Measurements from ENCODE around the gene ARPP19. TPM values are rescaled to one million over a fixed set of nuclear protein-coding genes. Genes with fewer than 3 reads are reported as not detected.
"Not testable (repeated sequence)": the region's sequence is repeated elsewhere in the genome, so short reads cannot be mapped to it uniquely, and the experiment has no call there.

Gene ARPP19
- polyA plus RNA-seq, 6 donors from 2014 or later, result 48.6 to 73.3 (median 54.2) TPM

GRCh38 chr15:52518487-52519371 is 50.1 kb downstream of the ARPP19 start:
- ATAC-seq (ENCODE audit: low read depth in 2 of 2) (no peak), DNase-seq (no peak)
- Mint-ChIP-seq H3K4me1 (peaks cover 33 to 42% (median 38%) of the 10 kb centered on the region in 3 donors), H3K36me3 (no peaks in the 10 kb centered on the region), H3K4me3 (no peak overlapping the region), H3K9me3 (no peaks in the 10 kb centered on the region), H3K27me3 (no peaks in the 10 kb centered on the region), H3K27ac (peak overlapping the region in 4 of 6 donors; percentile 1 to 33 (median 8))

- no peaks in the 10 kb centered on the region for H3K27me3 Mint-ChIP-seq
- DNase-seq (no peak), ATAC-seq (ENCODE audit: low read depth in 2 of 2) (no peak)
- peaks cover 23 to 33% (median 28%) of the 10 kb centered on the region in 3 donors for H3K4me1 Mint-ChIP-seq
- H3K27ac Mint-ChIP-seq, result no peak overlapping the region
- H3K36me3 Mint-ChIP-seq, result no peaks in the 10 kb centered on the region
- H3K4me3 Mint-ChIP-seq, result no peak overlapping the region
- H3K9me3 Mint-ChIP-seq, result no peaks in the 10 kb centered on the region
Measured at GRCh38 chr15:52517014-52517413, 51.8 kb downstream of the ARPP19 start.

DNA sequence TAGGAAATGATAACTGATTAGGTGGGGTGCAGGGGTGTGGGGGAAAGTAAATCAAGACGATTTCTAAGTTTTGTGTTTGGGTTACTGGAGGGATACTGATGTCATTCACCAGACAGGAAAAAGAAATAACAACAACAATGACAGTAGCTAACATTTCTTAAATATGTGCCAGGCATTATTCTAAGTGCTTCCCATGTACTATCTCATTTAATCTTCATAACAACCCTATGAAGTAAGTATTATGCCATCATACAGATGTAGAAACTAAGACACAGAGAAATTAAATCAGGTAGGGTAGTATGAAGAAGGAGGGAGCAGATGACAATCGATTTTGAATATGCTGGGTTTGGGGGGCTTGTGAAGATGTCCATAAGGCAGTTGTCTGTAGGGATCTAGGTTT is 53.5 kb downstream of the ARPP19 start:
- no peaks in the 10 kb centered on the region for H3K9me3 Mint-ChIP-seq
- DNase-seq (no peak), ATAC-seq (ENCODE audit: low read depth in 2 of 2) (no peak)
- H3K27me3 Mint-ChIP-seq, result no peaks in the 10 kb centered on the region
- peaks cover 14 to 35% (median 29%) of the 10 kb centered on the region in 3 donors for H3K4me1 Mint-ChIP-seq
- no peak overlapping the region for H3K4me3 Mint-ChIP-seq
- no peak overlapping the region for H3K27ac Mint-ChIP-seq
- H3K36me3 Mint-ChIP-seq, result no peaks in the 10 kb centered on the region

- DNase-seq, result no peak
- Mint-ChIP-seq H3K4me1 (peaks cover 13 to 35% (median 29%) of the 10 kb centered on the region in 3 donors), H3K27ac (no peak overlapping the region), H3K27me3 (no peaks in the 10 kb centered on the region), H3K36me3 (no peaks in the 10 kb centered on the region), H3K4me3 (no peak overlapping the region), H3K9me3 (no peaks in the 10 kb centered on the region)
- no peak for ATAC-seq (ENCODE audit: low read depth in 2 of 2)
Measured at GRCh38 chr15:52514482-52514881, 54.3 kb downstream of the ARPP19 start.

GRCh38 chr15:52512869-52513268 is 56.0 kb downstream of the ARPP19 start:
- DNase-seq; H3K27ac Mint-ChIP-seq; H3K9me3 Mint-ChIP-seq; ATAC-seq (ENCODE audit: low read depth in 2 of 2); H3K27me3 Mint-ChIP-seq; H3K36me3 Mint-ChIP-seq: not testable (repeated sequence)
- peak overlapping the region in 1 of 8 donors; percentile 31 for H3K4me3 Mint-ChIP-seq
- peaks cover 20 to 40% (median 31%) of the 10 kb centered on the region in 3 donors for H3K4me1 Mint-ChIP-seq

- H3K27me3 Mint-ChIP-seq, result no peaks in the 10 kb centered on the region
- DNase-seq, result no peak
- no peaks in the 10 kb centered on the region for H3K9me3 Mint-ChIP-seq
- peak overlapping the region in 1 of 6 donors; percentile 38 for H3K27ac Mint-ChIP-seq
- ATAC-seq (ENCODE audit: low read depth in 2 of 2), result no peak
- H3K36me3 Mint-ChIP-seq, result no peaks in the 10 kb centered on the region
- peaks cover 27 to 47% (median 40%) of the 10 kb centered on the region in 3 donors for H3K4me1 Mint-ChIP-seq
- peak overlapping the region in 1 of 8 donors; percentile 3 for H3K4me3 Mint-ChIP-seq
Measured at GRCh38 chr15:52511084-52511483, 57.7 kb downstream of the ARPP19 start.

DNA sequence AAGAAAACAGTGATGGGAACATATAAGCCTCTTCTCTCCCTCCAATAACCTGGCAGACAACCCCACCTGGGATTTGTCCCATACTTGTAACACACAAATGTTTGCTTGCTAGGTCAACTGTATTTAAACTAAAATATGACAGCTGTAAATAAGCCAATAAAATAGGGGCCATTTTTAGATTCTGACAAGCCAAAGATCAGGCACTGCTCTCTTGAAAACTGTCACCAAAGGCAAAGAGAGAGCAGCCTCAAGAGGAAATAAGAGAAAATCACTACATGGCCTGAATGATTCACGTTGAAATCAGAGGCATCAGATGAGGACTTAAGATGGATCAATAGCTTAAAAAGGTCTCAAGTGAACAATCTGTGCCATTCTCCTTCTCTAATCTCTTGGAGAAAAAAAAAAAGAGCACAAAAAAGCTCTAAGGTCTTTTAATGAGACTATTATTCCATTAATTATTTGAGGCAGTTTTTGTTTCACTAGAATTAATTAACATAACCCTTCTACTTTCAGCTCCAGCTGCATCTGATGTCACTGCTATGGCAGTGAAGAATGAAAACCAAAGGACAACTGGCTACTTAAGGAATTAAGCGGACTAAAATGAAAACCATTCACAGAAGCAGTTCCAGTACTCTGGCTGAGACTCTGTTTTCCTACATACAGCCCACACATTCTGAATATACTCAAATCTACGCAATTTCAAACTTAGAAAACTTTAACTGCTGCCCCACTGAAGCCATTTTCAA is 59.2 kb downstream of the ARPP19 start:
- Mint-ChIP-seq H3K4me1 (peaks cover 31 to 54% (median 52%) of the 10 kb centered on the region in 3 donors), H3K4me3 (no peak overlapping the region), H3K9me3 (no peaks in the 10 kb centered on the region), H3K27ac (no peak overlapping the region), H3K27me3 (no peaks in the 10 kb centered on the region), H3K36me3 (no peaks in the 10 kb centered on the region)
- DNase-seq, result no peak
- no peak for ATAC-seq (ENCODE audit: low read depth in 2 of 2)

DNA sequence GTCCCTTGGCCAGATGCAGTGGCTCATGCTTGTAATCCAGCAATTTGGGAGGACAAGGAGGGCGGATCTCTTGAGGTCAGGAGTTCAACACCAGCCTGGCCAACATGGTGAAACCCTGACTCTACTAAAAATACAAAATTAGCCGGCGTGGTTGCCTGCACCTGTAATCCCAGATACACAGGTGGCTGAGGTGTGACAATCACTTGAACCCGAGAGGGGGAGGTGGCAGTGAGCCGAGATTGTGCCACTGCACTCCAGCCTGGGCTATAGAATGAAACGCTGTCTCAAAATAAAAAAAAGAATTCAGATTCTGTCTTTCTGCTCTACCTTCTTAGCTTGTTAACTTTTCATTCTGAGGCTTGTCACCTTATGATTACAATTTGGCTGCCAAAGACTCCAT is 62.3 kb downstream of the ARPP19 start:
- Mint-ChIP-seq H3K27me3 (no peaks in the 10 kb centered on the region), H3K27ac (peak overlapping the region in 1 of 6 donors; percentile 53), H3K9me3 (peaks cover 0 to 3% (median 0%) of the 10 kb centered on the region in 7 donors), H3K4me1 (peaks cover 44 to 73% (median 70%) of the 10 kb centered on the region in 3 donors), H3K36me3 (no peaks in the 10 kb centered on the region), H3K4me3 (peak overlapping the region in 1 of 8 donors; percentile 57)
- ATAC-seq (ENCODE audit: low read depth in 2 of 2) (no peak), DNase-seq (no peak)

DNA sequence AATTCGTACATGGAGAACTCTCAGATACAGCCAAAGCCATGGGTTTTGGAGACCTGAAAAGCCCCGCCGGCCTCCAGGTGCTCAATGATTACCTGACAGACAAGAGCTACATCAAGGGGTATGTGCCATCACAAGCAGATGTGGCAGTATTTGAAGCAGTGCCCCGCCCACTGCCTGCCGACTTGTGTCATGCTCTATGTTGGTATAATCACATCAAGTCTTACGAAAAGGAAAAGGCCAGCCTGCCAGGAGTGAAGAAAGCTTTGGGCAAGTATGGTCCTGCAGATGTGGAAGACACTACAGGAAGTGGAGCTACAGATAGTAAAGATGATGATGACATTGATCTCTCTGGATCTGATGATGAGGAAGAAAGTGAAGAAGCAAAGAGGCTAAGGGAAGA is 63.7 kb downstream of the ARPP19 start:
- no peaks in the 10 kb centered on the region for H3K27me3 Mint-ChIP-seq
- H3K4me3 Mint-ChIP-seq, result no peak overlapping the region
- ATAC-seq (ENCODE audit: low read depth in 2 of 2) (no peak), DNase-seq (no peak)
- H3K36me3 Mint-ChIP-seq, result no peaks in the 10 kb centered on the region
- H3K4me1 Mint-ChIP-seq, result peaks cover 40 to 62% (median 62%) of the 10 kb centered on the region in 3 donors
- H3K9me3 Mint-ChIP-seq, result peaks cover 0 to 3% (median 0%) of the 10 kb centered on the region in 7 donors
- H3K27ac Mint-ChIP-seq, result peak overlapping the region in 3 of 6 donors; percentile 1 to 26 (median 9)

GRCh38 chr15:52503788-52504496 is 64.9 kb downstream of the ARPP19 start:
- H3K4me3 Mint-ChIP-seq, result peak overlapping the region in 7 of 8 donors; percentile 0 to 72 (median 29)
- peak overlapping the region; percentile 41 to 74 (median 55) for H3K27ac Mint-ChIP-seq
- peaks cover 0 to 3% (median 0%) of the 10 kb centered on the region in 7 donors for H3K9me3 Mint-ChIP-seq
- H3K36me3 Mint-ChIP-seq, result no peaks in the 10 kb centered on the region
- peaks cover 38 to 61% (median 61%) of the 10 kb centered on the region in 3 donors for H3K4me1 Mint-ChIP-seq
- no peaks in the 10 kb centered on the region for H3K27me3 Mint-ChIP-seq
- peak; percentile 99 for ATAC-seq (ENCODE audit: low read depth in 2 of 2)
- peak; percentile 64 for DNase-seq

DNA sequence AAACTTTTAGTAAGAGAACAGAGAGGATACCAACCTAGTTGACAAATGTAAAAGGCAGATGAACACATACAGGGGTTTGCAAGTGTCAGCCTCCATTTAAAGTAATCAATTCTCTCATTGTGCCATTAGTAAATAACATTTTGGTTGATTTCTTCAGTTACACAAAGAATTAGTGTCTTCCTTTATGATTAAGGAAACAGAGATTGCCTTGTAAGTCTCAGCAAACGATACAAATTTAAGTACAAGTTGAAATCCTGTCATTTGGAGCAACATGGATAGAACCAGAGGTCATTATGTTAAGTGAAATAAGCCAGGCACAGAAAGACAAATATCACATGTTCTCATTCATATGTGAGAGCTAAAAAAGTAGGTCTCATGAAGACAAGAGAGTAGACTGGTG is 66.2 kb downstream of the ARPP19 start:
- DNase-seq (no peak), ATAC-seq (ENCODE audit: low read depth in 2 of 2) (no peak)
- Mint-ChIP-seq H3K9me3 (peaks cover 0 to 3% (median 0%) of the 10 kb centered on the region in 7 donors), H3K4me1 (peaks cover 25 to 53% (median 51%) of the 10 kb centered on the region in 3 donors), H3K27ac (peak overlapping the region in 5 of 6 donors; percentile 49 to 98 (median 67)), H3K4me3 (peak overlapping the region in 4 of 8 donors; percentile 24 to 78 (median 46)), H3K36me3 (no peaks in the 10 kb centered on the region), H3K27me3 (no peaks in the 10 kb centered on the region)

DNA sequence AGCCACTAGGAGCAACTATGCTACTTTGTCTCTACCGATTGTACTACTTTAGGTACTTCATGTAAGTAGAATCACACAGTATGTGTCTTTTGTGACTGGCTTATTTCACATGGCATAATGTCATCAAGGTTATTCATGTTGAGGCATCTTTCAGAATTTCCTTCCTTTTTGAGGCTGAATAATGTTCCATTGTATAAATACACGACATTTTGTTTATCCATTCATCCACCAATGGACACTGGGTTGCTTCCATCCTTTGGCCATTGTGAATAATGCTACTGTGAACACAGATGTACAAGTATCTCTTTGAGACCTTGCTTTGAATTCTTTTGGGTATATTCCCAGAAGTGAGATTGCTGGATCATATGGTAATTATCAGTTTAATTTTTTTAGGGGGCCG is 69.3 kb downstream of the ARPP19 start:
- Mint-ChIP-seq H3K27ac (no peak overlapping the region), H3K36me3 (no peaks in the 10 kb centered on the region), H3K4me3 (no peak overlapping the region), H3K9me3 (peaks cover 0 to 3% (median 0%) of the 10 kb centered on the region in 7 donors), H3K27me3 (no peaks in the 10 kb centered on the region), H3K4me1 (peaks cover 25 to 48% (median 43%) of the 10 kb centered on the region in 3 donors)
- DNase-seq (no peak), ATAC-seq (ENCODE audit: low read depth in 2 of 2) (no peak)

DNA sequence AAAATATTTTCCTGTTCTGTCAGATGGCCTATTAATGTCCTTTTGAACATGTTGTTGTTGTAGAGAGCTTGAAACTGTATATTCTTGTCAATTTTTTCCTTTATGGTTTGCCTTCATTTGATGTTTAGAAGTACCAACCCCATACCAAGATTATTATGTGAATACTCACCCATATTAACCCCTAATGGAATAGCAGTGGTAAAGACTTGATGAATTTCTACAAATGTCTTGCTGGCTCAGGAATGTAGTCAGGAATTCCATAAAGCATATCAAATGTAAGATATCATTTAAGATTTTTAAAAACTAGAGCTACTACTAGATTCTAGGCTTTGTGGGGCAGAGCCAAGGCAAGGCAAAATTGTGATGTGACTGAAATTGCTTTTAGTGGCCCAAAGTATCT is 70.1 kb downstream of the ARPP19 start:
- no peaks in the 10 kb centered on the region for H3K36me3 Mint-ChIP-seq
- peaks cover 0 to 3% (median 0%) of the 10 kb centered on the region in 7 donors for H3K9me3 Mint-ChIP-seq
- H3K4me3 Mint-ChIP-seq, result no peak overlapping the region
- H3K4me1 Mint-ChIP-seq, result peaks cover 19 to 40% (median 40%) of the 10 kb centered on the region in 3 donors
- DNase-seq (no peak), ATAC-seq (ENCODE audit: low read depth in 2 of 2) (no peak)
- peak overlapping the region in 2 of 6 donors; percentile 24 to 47 for H3K27ac Mint-ChIP-seq
- H3K27me3 Mint-ChIP-seq, result no peaks in the 10 kb centered on the region
